MCF 10A (cell line): ENCODE results near the gene CCDC74B. TPM values are rescaled to one million over a fixed set of nuclear protein-coding genes. Genes with fewer than 3 reads are reported as not detected.
"Not testable (repeated sequence)": the region's sequence is repeated elsewhere in the genome, so short reads cannot be mapped to it uniquely, and the experiment has no call there.

Experiments
- BruUV-seq: library from RNA; stranded (reverse); fragments of 400-500 nt; replicated peaks from 2 replicates; lab custom pipeline; 2021; lab: Mats Ljungman, UMichigan
- CTCF ChIA-PET: fragments of 300-600 bp; sonication (Branson Sonifier 250); formaldehyde crosslinking; extraction: SDS; loops from one replicate; lab custom pipeline; 2021; ENCODE audit warnings: antibody characterized with exemption, inconsistent platforms; lab: Yijun Ruan, JAX
- POLR2A ChIA-PET: fragments of 300-600, 350-650 bp; sonication (Branson Sonifier 250); formaldehyde crosslinking; extraction: SDS; loops from one replicate; lab custom pipeline; 2020; ENCODE audit warnings: antibody characterized with exemption, inconsistent platforms; lab: Yijun Ruan, JAX
- DNase-seq: peaks from one replicate; pipeline ENCODE4 v3.0.0-alpha.2; 2018; ENCODE audit not compliant: unreplicated experiment
- H3K27ac Mint-ChIP-seq: one replicate; pipeline ENCODE4 v1.8.0; 2022; ENCODE audit warnings: mild to moderate bottlenecking, low read depth, mixed read lengths; ENCODE audit not compliant: unreplicated experiment
- H3K27me3 Mint-ChIP-seq: one replicate; pipeline ENCODE4 v1.8.0; 2022; ENCODE audit warnings: mixed read lengths; ENCODE audit not compliant: insufficient read depth, unreplicated experiment
- H3K36me3 Mint-ChIP-seq: one replicate; pipeline ENCODE4 v1.8.0; 2022; ENCODE audit warnings: mild to moderate bottlenecking, moderate library complexity, mixed read lengths; ENCODE audit not compliant: insufficient read depth, unreplicated experiment
- H3K4me1 Mint-ChIP-seq: one replicate; pipeline ENCODE4 v1.8.0; 2022; ENCODE audit warnings: mixed read lengths; ENCODE audit not compliant: insufficient read depth, unreplicated experiment
- H3K4me3 Mint-ChIP-seq: one replicate; pipeline ENCODE4 v1.8.0; 2022; ENCODE audit warnings: mild to moderate bottlenecking, moderate library complexity, mixed read lengths; ENCODE audit not compliant: unreplicated experiment
- H3K9me3 Mint-ChIP-seq: one replicate; pipeline ENCODE4 v1.8.0; 2022; ENCODE audit warnings: mixed read lengths; ENCODE audit not compliant: unreplicated experiment
- intact Hi-C: fragments of 100-400 bp; cut with micrococcal nuclease; formaldehyde crosslinking; loops from 2 replicates; pipeline ENCODE4 v1.14.1; 2022
- total RNA-seq: library from RNA; stranded (reverse); gene quantifications from 2 replicates; pipeline ENCODE4 v1.2.3, GENCODE V29; 2022

Gene CCDC74B
- total RNA-seq, 1 experiment from 2014 or later = not detected

DNA sequence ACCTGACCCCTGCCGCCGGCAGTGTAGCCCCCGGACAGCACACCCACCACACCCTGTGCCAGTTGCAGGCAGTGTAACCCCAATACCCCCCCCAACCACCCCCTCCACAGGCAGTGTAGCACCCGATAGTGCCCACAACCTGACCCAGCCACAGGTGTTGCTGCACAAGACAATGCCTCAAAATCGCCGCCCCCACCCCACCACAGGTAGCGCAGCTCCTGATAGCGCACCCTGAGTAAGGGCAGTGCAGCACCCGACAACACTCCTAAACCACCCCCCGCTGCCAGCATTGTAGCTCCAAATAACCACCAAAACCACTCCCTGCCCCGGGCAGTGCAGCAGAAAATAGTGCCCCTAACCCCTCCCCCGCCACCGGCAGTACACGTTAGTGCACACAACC lies 16.4 kb downstream of the CCDC74B start:
- H3K27ac Mint-ChIP-seq, POLR2A ChIA-PET, intact Hi-C loops, H3K4me3 Mint-ChIP-seq, CTCF ChIA-PET, H3K36me3 Mint-ChIP-seq, H3K9me3 Mint-ChIP-seq, BruUV-seq, H3K4me1 Mint-ChIP-seq, DNase-seq: not testable (repeated sequence)
- peaks cover 28% of the 10 kb centered on the region for H3K27me3 Mint-ChIP-seq

DNA sequence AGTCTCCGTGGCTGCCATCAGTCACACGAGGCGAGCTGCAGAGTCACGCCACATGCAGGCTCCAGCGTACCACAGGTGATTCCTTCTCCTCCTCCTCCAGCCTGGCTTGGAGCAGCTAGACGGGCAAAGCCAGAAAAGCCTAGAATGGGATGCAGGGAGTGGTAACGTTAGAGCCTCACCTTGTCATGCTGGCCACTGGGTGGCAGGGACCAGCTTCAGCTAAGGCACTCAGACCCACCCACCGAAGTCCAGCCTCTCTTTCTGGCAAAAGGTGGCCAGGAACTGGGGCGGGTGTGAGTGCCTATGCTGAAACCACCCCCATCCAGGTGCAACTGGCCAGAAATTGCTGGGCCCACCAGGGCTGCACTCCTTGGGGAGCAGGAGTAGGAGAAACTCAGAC lies 17.2 kb downstream of the CCDC74B start:
- POLR2A ChIA-PET, H3K9me3 Mint-ChIP-seq, intact Hi-C loops, H3K36me3 Mint-ChIP-seq, BruUV-seq, H3K4me1 Mint-ChIP-seq, H3K27ac Mint-ChIP-seq, DNase-seq, CTCF ChIA-PET, H3K4me3 Mint-ChIP-seq: not testable (repeated sequence)
- H3K27me3 Mint-ChIP-seq = peaks cover 23% of the 10 kb centered on the region

DNA sequence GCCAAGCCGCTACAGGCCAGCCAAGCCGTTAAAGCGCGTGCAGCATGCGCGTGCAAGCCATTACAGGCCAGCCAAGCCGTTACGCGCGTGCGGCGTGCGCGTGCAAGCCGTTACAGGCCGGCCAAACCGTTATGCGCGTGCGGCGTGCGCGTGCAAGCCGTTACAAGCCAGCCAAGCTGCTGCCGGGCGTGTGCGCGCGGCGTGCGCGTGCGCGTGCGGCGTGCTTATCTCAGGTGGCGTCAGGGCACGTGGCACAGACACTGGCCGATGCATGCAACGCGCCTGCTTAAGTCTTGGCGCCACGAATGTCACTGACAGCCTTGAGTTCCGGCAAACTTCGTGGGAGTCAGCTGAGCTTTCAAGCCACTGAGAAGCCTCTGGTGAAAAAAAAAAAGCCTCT lies 24.0 kb downstream of the CCDC74B start:
- H3K36me3 Mint-ChIP-seq, DNase-seq, H3K4me3 Mint-ChIP-seq, BruUV-seq, intact Hi-C loops, H3K27ac Mint-ChIP-seq, H3K9me3 Mint-ChIP-seq, H3K4me1 Mint-ChIP-seq, H3K27me3 Mint-ChIP-seq, POLR2A ChIA-PET, CTCF ChIA-PET: not testable (repeated sequence)

DNA sequence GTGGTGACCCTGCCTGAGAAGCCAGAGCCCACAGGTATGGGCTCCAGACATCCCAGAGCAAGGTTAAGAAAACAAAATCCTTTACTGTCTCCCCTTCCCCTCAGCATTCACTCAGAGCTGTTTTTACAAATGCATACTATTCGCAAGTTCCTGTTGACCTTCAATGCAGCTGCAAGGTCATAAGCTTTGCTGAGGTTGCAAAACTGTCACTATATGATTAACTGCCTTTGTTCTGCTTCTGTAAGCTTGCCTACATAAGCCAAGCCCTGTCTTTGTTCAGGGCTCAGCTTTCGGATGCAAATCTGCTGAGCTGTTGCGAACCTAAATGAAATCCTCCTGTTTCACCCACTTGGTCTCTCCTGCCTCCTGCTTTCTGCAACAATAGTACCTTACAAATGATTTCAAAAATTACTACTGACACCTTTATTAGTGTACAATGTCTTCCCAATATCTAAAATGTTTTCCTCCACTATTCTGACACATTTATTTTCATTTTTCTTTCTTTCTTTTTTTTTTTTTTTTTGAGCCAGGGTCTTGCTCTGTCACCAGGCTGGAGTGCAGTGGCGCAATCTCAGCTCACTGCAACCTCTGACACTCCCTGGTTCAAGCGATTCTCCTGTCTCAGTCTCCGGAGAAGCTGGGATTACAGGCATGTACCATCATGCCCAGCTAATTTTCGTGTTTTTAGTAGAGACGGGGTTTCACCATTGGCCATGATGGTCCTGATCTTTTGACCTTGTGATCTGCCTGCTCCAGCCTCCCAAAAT lies 42.1 kb downstream of the CCDC74B start:
- H3K4me3 Mint-ChIP-seq, H3K27ac Mint-ChIP-seq, H3K4me1 Mint-ChIP-seq, H3K36me3 Mint-ChIP-seq, DNase-seq, POLR2A ChIA-PET, intact Hi-C loops, H3K9me3 Mint-ChIP-seq, BruUV-seq, H3K27me3 Mint-ChIP-seq, CTCF ChIA-PET: not testable (repeated sequence)

Other genes with a start within 250 kb of the CCDC74B start
- not detected in 2 replicates for gene RAB6C, start 165.4 kb downstream of the CCDC74B start, total RNA-seq
- not detected in 2 replicates for gene POTEF, start 15.9 kb downstream of the CCDC74B start, total RNA-seq
- gene SMPD4, start 36.5 kb upstream of the CCDC74B start, total RNA-seq = 40.2 and 41.1 TPM in 2 replicates
- 402 and 427 TPM in 2 replicates for gene MZT2B, start 37.1 kb upstream of the CCDC74B start, total RNA-seq
- gene TUBA3E, start 53.3 kb upstream of the CCDC74B start, total RNA-seq = not detected in 2 replicates
- 99.8 and 144 TPM in 2 replicates for gene IMP4, start 197.8 kb upstream of the CCDC74B start, total RNA-seq
- gene PTPN18, start 210.9 kb upstream of the CCDC74B start, total RNA-seq = 34.4 and 43.1 TPM in 2 replicates